K562 (cell line): ENCODE measurements around the gene ACTN4. TPM values are rescaled to one million over a fixed set of nuclear protein-coding genes. Genes with fewer than 3 reads are reported as not detected.

Source experiments
- BCLAF1 ChIP-seq, 2 experiments: fragments of 450-650 bp in 1 of 2; IDR thresholded peaks; 2 replicates each; pipeline ENCODE4 v1.6.1; 2011 to 2017; ENCODE audit warnings: low read depth in 2 of 2, antibody characterized with exemption in 1 of 2, borderline replicate concordance in 1 of 2, low read length in 1 of 2, mild to moderate bottlenecking in 1 of 2, mixed read lengths in 1 of 2; ENCODE audit not compliant: control insufficient read depth in 1 of 2
- C11orf30 ChIP-seq: fragments of 450-650 bp; IDR thresholded peaks from 2 replicates; pipeline ENCODE4 v1.6.1; 2016; ENCODE audit warnings: low read depth, mild to moderate bottlenecking
- FOXJ2 ChIP-seq: fragments of 200-800 bp; sonication (Bioruptor generic); IDR thresholded peaks from 2 replicates; pipeline ENCODE4 v1.6.1; 2016; ENCODE audit warnings: missing genetic modification characterization, missing compliant biosample characterization
- MITF ChIP-seq: IDR thresholded peaks from 2 replicates; pipeline ENCODE4 v1.6.1; 2014; ENCODE audit warnings: antibody characterized with exemption
- NKRF ChIP-seq: fragments of 450-650 bp; IDR thresholded peaks from 2 replicates; pipeline ENCODE4 v1.6.1; 2016; ENCODE audit warnings: borderline replicate concordance
- NRF1 ChIP-seq, 2 experiments: fragments of 450-650 bp; IDR thresholded peaks in 1 of 2; conservative IDR thresholded peaks in 1 of 2; 2 replicates each; pipeline ENCODE4 v1.6.1; 2014; ENCODE audit warnings: mild to moderate bottlenecking in 2 of 2
- PBX2 ChIP-seq, 2 experiments: IDR thresholded peaks in 1 of 2; conservative IDR thresholded peaks in 1 of 2; 2 replicates each; pipeline ENCODE4 v1.6.1; 2016; ENCODE audit warnings: low read depth in 2 of 2, mild to moderate bottlenecking in 1 of 2, missing compliant biosample characterization in 1 of 2, missing genetic modification characterization in 1 of 2, moderate library complexity in 1 of 2
- PTTG1 ChIP-seq: fragments of 450-650 bp; IDR thresholded peaks from 2 replicates; pipeline ENCODE4 v1.6.1; 2016; ENCODE audit warnings: low read depth, mild to moderate bottlenecking, missing genetic modification characterization, missing compliant biosample characterization
- SAFB2 ChIP-seq: fragments of 200-400 bp; formaldehyde crosslinking; IDR thresholded peaks from 2 replicates; pipeline ENCODE4 v1.6.1; 2018; ENCODE audit warnings: borderline replicate concordance, low read length, low read depth, moderate library complexity; ENCODE audit not compliant: severe bottlenecking
- SRF ChIP-seq, 2 experiments: fragments of 250-450, 450-650 bp in 1 of 2; sonication (Bioruptor Pico) in 1 of 2; sonication (generic) in 1 of 2; formaldehyde crosslinking; IDR thresholded peaks; 2 replicates each; pipeline versions ENCODE4 v1.5.0 to v1.5.1; 2020 to 2022; ENCODE audit warnings: mild to moderate bottlenecking in 1 of 2, missing genetic modification reagents in 1 of 2
- TAF9B ChIP-seq: fragments of 450-650 bp; IDR thresholded peaks from 2 replicates; pipeline ENCODE4 v1.6.1; 2018; ENCODE audit warnings: mild to moderate bottlenecking; ENCODE audit not compliant: partially characterized antibody
- TCF7L2 ChIP-seq: fragments of 150-350 bp; IDR thresholded peaks from 2 replicates; pipeline ENCODE4 v1.6.1; 2016; ENCODE audit warnings: low read depth, mild to moderate bottlenecking, low read length, moderate library complexity
- TEAD1 ChIP-seq, 2 experiments: fragments of 450-650 bp in 1 of 2; sonication (generic) in 1 of 2; formaldehyde crosslinking; IDR thresholded peaks; 2 replicates each; pipeline versions ENCODE4 v1.4.0 to v1.8.0; 2020 to 2022; ENCODE audit warnings: mild to moderate bottlenecking in 2 of 2, missing genetic modification reagents in 1 of 2
- ZNF133 ChIP-seq: fragments of 250-450 bp; sonication (Bioruptor Pico); IDR thresholded peaks from 2 replicates; pipeline ENCODE4 v1.4.0; 2020; ENCODE audit warnings: mild to moderate bottlenecking
- ZNF143 ChIP-seq: sonication (generic); formaldehyde crosslinking; IDR thresholded peaks from 2 replicates; pipeline ENCODE4 v1.9.0; 2022; ENCODE audit warnings: mild to moderate bottlenecking, missing genetic modification reagents
- ZNF75A ChIP-seq: fragments of 450-650 bp; formaldehyde crosslinking; IDR thresholded peaks from 2 replicates; pipeline ENCODE4 v1.4.0; 2020; ENCODE audit warnings: mild to moderate bottlenecking
- ZNF780A ChIP-seq: fragments of 250-450 bp; sonication (Bioruptor Pico); IDR thresholded peaks from 2 replicates; pipeline ENCODE4 v1.5.0; 2021; ENCODE audit warnings: mild to moderate bottlenecking
- ZSCAN29 ChIP-seq: fragments of 450-650 bp; IDR thresholded peaks from 2 replicates; pipeline ENCODE4 v1.6.1; 2017
- ZZZ3 ChIP-seq: fragments of 450-650 bp; IDR thresholded peaks from 2 replicates; pipeline ENCODE4 v1.6.1; 2016; ENCODE audit warnings: antibody characterized with exemption, mild to moderate bottlenecking, moderate library complexity
- polyA plus RNA-seq, 8 experiments: library from polyadenylated mRNA; depleted of rRNA in 4 of 8; stranded (reverse) in 5 of 8; unstranded in 3 of 8; fragments of >200 nt; fragmentation: Nextera tagmentation in 2 of 8; fragmentation: Illumina TruSeq in 1 of 8; extraction: Ambion mirVana in 2 of 8; extraction: Trizol in 1 of 8; gene quantifications; 2 replicates each; pipeline versions ENCODE4 v1.2.1 to v1.2.3, GENCODE V29; 2011 to 2014; ENCODE audit warnings: inconsistent platforms in 1 of 8, missing spikeins in 1 of 8
- total RNA-seq, 7 experiments: library from RNA; depleted of rRNA in 6 of 7; stranded (reverse); fragments of >200 nt in 6 of 7; fragmentation: Illumina TruSeq in 2 of 7; extraction: Trizol in 2 of 7; gene quantifications; 2 replicates each; pipeline versions ENCODE4 v1.2.1 to v1.2.3, GENCODE V29; 2011 to 2021; ENCODE audit warnings: low replicate concordance in 1 of 7

Gene ACTN4
- total and polyA plus RNA-seq, 9 of the 15 experiments (the other 6 are each of a cell fraction or from before 2014, with no cell fraction given): 3.1 to 385 (median 125) TPM

GRCh38 chr19:38781058-38781457 lies 133.6 kb downstream of the ACTN4 start (continued):
- TF ChIP-seq ZSCAN29 (no peak), FOXJ2 (tag) (peak; percentile 70; the same call in 1 of the 2 replicates), TCF7L2 (no peak), PBX2 (CRISPR knock-in tag; IDR thresholded peaks at IDR 0.05; ENCODE audit: low read depth) (no peak), PBX2 (tag; conservative IDR thresholded peaks at IDR 0.05; ENCODE audit: low read depth) (peak; percentile 77), MITF (no peak), PTTG1 (tag) (no peak), SRF (CRISPR knock-in tag; IDR thresholded peaks at IDR 0.05) (peak in 1 of 2 experiments; percentile 83; a peak in 2 of 4 replicates), ZNF75A (CRISPR knock-in tag) (0 out of 2 replicates have a peak, but pooled peaks have one; percentile 19), ZNF780A (CRISPR knock-in tag) (no peak), ZNF143 (CRISPR knock-in tag) (no peak), TAF9B (no peak), ZZZ3 (no peak), NKRF (no peak), BCLAF1 (IDR thresholded peaks at IDR 0.05; ENCODE audit: borderline replicate concordance in 1 of 2, control insufficient read depth in 1 of 2, low read depth in 2 of 2, low read length in 1 of 2) (no peak), ZNF133 (CRISPR knock-in tag) (no peak), C11orf30 (no peak), SAFB2 (no peak), TEAD1 (CRISPR knock-in tag; IDR thresholded peaks at IDR 0.05) (no peak), NRF1 (conservative IDR thresholded peaks at IDR 0.05 in 1 of 2, IDR thresholded peaks at IDR 0.05 in 1 of 2) (0 out of 4 replicates have a peak, but pooled peaks of 1 of the 2 experiments have one; percentile 12)
